HG02642 (cell line): ENCODE data around the gene CPVL.

Experiments
- ATAC-seq: cut with Tn5 transposase; IDR thresholded peaks from one replicate; pipeline ENCODE4 v1.9.1; 2021; ENCODE audit warnings: mild to moderate bottlenecking; ENCODE audit not compliant: unreplicated experiment, poor library complexity

The CPVL gene

GRCh38 chr7:29019387-29019786 lies 127.0 kb downstream of the CPVL start:
- no peak for ATAC-seq

DNA sequence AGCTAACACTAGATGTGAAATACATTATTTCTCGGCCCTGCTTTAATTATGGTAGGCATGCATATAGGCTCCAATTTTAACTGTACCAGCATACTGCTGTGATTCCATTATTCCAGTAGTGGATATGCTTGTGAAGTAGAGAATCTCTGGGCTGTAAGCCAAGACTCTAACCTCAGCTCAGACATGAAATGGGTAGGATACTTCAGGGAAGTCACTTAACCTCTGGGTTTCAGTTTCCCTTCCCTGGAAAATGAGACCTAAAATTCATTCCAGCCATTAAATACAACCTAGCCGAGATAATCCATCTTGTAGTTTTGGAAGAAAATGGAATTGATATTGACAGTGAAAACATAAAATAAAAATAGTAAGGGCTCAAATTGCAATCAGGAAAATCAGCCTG lies 128.6 kb downstream of the CPVL start:
- no peak for ATAC-seq

DNA sequence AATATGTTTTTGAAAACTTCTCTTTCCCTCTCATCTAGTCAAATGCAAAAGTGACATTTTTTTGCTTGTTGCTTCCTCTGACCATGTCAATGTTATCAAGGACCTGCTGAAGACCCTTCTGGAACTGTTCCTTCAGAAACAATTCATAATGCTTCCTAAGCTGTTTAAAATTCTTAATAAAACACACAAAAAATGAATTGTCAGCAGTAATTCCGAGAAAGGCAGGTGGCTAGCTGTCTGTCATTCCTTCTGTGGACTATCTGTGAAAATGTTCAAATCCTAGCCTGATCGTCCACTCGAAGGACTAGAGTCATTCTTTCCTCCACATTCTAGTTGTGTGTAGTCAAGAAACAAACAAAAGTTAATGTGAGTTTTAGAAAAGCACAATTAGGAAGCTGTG lies 131.6 kb downstream of the CPVL start:
- no peak for ATAC-seq

GRCh38 chr7:29013931-29014330 lies 132.4 kb downstream of the CPVL start:
- no peak for ATAC-seq

- ATAC-seq, result no peak
Measured at GRCh38 chr7:29013082-29013695, 133.1 kb downstream of the CPVL start.

- ATAC-seq, result no peak
Measured at GRCh38 chr7:29009947-29010346, 136.4 kb downstream of the CPVL start.

DNA sequence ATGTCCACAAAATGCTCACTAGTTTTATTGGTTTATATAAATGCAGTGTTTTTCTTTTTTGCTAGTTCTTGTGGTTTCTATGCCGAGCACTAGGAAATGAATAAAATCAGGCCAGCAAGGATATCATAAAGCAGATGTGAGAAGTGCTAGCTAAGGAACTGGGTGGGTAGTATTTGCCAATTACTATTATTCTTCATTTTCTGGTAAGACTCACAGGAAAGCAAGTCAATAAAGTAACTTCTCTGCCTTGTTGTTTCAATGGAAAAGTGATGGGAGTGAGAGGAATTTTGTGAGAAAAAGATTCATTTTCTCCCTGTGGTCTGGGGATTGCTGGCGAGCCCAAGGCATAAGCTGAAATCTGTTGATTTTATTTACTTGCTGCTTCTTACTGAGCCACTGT lies 137.7 kb downstream of the CPVL start:
- ATAC-seq, result no peak

- no peak for ATAC-seq
Measured at GRCh38 chr7:29007127-29007526, 139.2 kb downstream of the CPVL start.

- no peak for ATAC-seq
Measured at GRCh38 chr7:29005829-29006228, 140.5 kb downstream of the CPVL start.

DNA sequence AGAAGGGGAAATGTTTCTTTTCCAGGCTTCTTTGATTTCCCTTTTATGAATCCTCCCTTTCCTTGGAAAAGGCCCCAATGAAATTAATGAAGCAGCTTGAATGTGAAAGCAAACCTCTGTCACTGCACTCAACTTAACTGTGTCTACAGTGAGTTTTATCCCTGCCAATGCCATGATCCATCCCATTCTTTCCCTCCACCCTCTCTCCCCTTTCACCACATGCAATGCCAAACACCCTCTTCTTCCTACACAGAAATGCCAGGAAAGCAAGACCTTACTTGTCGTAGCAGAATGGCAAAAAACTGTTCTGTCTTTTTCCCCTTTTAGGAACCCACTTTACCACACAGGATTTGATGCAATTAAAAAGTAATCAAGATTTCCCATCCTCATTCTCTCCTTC lies 140.9 kb downstream of the CPVL start:
- no peak for ATAC-seq

DNA sequence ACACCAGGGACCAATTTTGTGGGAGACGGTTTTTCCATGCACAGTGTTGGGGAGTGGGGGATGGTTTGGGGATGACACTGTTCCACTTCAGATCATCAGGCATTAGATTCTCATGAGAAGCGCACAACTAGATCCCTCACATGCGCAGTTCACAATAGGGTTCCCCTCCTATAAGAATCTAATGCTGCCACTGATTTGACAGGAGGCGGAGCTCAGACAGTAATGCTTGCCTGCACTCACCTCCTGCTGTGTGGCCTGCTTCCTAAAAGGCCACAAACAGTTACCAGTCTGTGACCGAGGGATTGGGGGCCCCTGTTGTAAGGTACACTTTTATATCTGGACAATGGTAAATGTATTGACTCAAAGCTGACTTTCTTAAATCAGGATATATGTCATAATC lies 142.6 kb downstream of the CPVL start:
- no peak for ATAC-seq

- ATAC-seq, result no peak
Measured at GRCh38 chr7:29000717-29001076, 145.6 kb downstream of the CPVL start.

- ATAC-seq, result no peak
Measured at GRCh38 chr7:28999895-29000716, 146.2 kb downstream of the CPVL start.

DNA sequence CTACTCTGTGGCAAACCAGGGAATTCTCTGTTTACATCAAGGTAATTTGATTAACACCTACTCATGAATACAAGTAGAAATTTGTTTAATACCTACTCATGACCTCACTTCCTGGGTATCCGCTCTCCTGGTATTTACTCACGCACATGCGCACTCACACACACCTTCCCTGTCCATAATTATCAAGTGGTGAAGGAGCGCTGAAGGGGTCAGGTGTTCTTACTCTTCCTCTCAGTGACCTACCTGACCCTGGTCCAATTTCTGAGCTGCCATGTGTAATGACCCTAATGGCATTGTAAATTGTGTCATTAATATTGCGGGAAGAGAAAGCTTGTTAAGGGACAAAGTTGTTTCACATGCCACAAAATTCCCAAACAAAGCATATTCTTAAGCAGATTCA lies 146.9 kb downstream of the CPVL start:
- ATAC-seq, result no peak

GRCh38 chr7:28998105-28998504 lies 148.2 kb downstream of the CPVL start:
- ATAC-seq, result no peak

- ATAC-seq, result no peak
Measured at GRCh38 chr7:28996836-28997235, 149.5 kb downstream of the CPVL start.

GRCh38 chr7:28993371-28993770 lies 153.0 kb downstream of the CPVL start:
- no peak for ATAC-seq

DNA sequence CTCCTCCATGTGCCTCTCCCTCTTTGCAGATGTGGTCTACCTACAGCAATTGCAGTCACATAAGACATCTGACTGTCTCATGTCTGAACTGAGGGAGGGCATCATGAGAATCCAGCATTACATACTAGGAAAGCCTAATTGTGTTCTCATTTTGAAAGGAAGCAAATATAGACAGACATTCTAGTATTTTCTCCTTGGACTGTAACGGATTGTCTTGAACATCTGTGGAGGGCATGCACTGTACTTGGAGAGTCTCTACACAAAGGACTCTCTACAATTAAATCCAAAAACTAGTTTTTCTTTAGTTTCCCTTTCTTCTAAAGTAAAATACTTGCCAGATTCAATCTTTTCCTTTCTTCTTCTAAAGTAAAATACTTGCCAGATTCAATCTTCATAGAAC lies 153.5 kb downstream of the CPVL start:
- ATAC-seq, result no peak

- ATAC-seq, result no peak
Measured at GRCh38 chr7:28990200-28990960, 156.0 kb downstream of the CPVL start.

DNA sequence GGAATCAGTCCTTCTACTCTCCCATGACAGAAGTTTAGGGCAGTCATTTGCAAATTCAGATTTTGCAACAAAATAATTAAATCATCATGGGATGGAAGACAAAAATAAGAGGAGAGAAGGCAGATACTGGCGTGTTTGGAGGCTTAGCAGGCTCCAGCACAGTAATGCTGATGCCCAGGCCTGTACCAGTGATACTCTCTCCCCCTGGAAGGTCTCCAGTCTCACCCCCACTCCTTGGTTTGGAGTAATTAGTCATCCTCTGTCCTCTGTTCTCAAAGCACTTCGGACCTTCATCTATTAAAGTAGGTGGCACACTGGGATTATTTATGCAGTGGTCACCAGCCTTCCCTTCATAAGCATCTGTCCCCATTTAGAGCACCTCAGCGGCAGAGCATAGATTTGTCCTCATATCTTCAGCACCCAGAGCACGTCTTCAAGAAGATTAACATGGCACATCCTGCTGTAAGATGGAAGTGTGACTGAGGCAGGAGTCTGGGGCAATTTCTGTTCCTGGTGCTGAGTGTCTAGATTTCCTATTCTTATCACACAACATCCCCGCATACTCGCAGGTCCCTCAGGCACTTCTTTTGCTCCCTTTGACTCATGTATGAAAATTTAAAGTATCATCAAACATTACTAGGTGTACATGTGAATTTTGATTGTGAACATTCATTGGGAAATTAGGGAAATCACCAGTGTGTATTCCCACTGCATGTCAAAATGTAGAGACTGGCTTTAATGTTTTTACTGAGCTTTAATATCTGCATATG lies 156.9 kb downstream of the CPVL start:
- no peak for ATAC-seq

DNA sequence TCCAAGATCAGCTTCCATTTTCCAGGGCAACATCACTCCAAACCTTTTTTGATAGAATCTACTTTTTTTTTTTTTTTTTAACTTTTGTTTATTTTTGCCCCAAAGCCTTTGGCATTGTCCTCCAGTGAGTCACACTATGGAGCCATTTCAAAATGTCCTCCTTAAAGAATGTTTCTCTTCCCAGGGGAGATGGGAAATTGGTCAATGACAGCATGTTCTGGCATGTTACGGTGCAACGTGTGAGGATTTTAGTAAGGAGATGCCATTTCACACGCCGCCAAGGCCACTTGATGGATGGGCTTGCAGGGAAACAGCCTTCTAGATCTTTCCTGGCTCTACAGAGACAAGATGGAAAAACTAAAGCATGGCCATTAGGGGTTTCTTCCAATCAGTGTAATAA lies 157.5 kb downstream of the CPVL start:
- ATAC-seq, result no peak
